K562 (cell line): ENCODE measurements around the gene PRKACG. TPM values are rescaled to one million over a fixed set of nuclear protein-coding genes. Genes with fewer than 3 reads are reported as not detected.
A peak's percentile ranks its signal among the peaks of the same experiment; 100 is the strongest.

ENCODE experiments used
- ATAC-seq: fragments of 200-7000 bp; cut with Tn5 transposase; 3 replicates; pipeline ENCODE4 v1.9.1; 2020; ENCODE audit warnings: moderate library complexity
- BruUV-seq: library from RNA; stranded (reverse); fragments of 400-500 nt; replicated peaks from 2 replicates; lab custom pipeline; 2021; lab: Mats Ljungman, UMichigan
- CTCF ChIA-PET: fragments of 300-600 bp; formaldehyde crosslinking; extraction: SDS; loops from one replicate; lab custom pipeline; 2021; ENCODE audit warnings: low intra/inter-chr PET ratio; lab: Yijun Ruan, JAX
- POLR2A ChIA-PET: fragments of 300-600, 350-650 bp; sonication (Branson Sonifier 250); formaldehyde crosslinking; extraction: SDS; loops from one replicate; lab custom pipeline; 2021; ENCODE audit warnings: antibody characterized with exemption, inconsistent platforms; lab: Yijun Ruan, JAX
- DNase-seq, 4 experiments: peaks; one replicate each; pipeline versions ENCODE4 v3.0.0 to v3.0.0-alpha.2; 2011 to 2018; ENCODE audit warnings: low spot score in 3 of 4, mixed read lengths in 3 of 4; ENCODE audit errors: extremely low read depth in 1 of 4
- FAIRE-seq: peaks from 2 replicates; lab custom pipeline; 2011; peaks lifted over from hg19 to GRCh38; lab: Jason Lieb, UNC
- H2AFZ ChIP-seq: 2 replicates; pipeline ENCODE4 v1.6.0; 2011; ENCODE audit warnings: low read depth, low read length, control low read depth, inconsistent platforms
- H3K27ac ChIP-seq: fragments of 200-600 bp; 3 replicates; pipeline ENCODE4 v1.8.0; 2011; ENCODE audit warnings: low read depth, mild to moderate bottlenecking, control low read depth, inconsistent platforms, low read length, moderate library complexity, mixed read lengths; ENCODE audit errors: extremely low read depth
- H3K27me3 ChIP-seq, 2 experiments: fragments of 300-600 bp in 1 of 2; 2 replicates in 1 of 2; 3 replicates in 1 of 2; pipeline versions ENCODE4 v1.6.0 to v1.8.0; 2011; ENCODE audit warnings: inconsistent platforms in 2 of 2, low read length in 2 of 2, mild to moderate bottlenecking in 1 of 2, mixed read lengths in 1 of 2, moderate library complexity in 1 of 2; ENCODE audit not compliant: control insufficient read depth in 2 of 2, insufficient read depth in 2 of 2
- H3K36me3 ChIP-seq: fragments of 300-600 bp; 3 replicates; pipeline ENCODE4 v1.8.0; 2011; ENCODE audit warnings: mild to moderate bottlenecking, low read length, inconsistent platforms; ENCODE audit not compliant: control insufficient read depth, insufficient read depth
- H3K4me1 ChIP-seq, 2 experiments: fragments of 200-600 bp in 1 of 2; replicated peaks in 1 of 2; 2 replicates in 1 of 2; 3 replicates in 1 of 2; pipeline versions ENCODE4 v1.5.1 to v1.8.0; 2011; ENCODE audit warnings: inconsistent platforms in 2 of 2, low read length in 2 of 2, mild to moderate bottlenecking in 1 of 2, mixed read lengths in 1 of 2, moderate library complexity in 1 of 2; ENCODE audit not compliant: control insufficient read depth in 2 of 2, insufficient read depth in 2 of 2
- H3K4me2 ChIP-seq: 2 replicates; pipeline ENCODE4 v1.6.1; 2011; ENCODE audit warnings: low read length, control low read depth, inconsistent platforms, mixed read lengths; ENCODE audit not compliant: insufficient read depth
- H3K4me3 ChIP-seq: fragments of 200-600 bp; sonication (generic), shearing (Covaris generic); 2 replicates; pipeline ENCODE4 v1.5.1; 2016; ENCODE audit warnings: control low read depth, inconsistent platforms
- H3K79me2 ChIP-seq: fragments of 200-600 bp; 3 replicates; pipeline ENCODE4 v1.8.0; 2011; ENCODE audit warnings: low read length, inconsistent platforms; ENCODE audit not compliant: control insufficient read depth, insufficient read depth
- H3K9ac ChIP-seq, 2 experiments: 2 replicates each; pipeline versions ENCODE4 v1.6.0 to v1.6.1; 2011; ENCODE audit warnings: low read depth in 2 of 2, low read length in 2 of 2, control low read depth in 1 of 2, inconsistent platforms in 1 of 2, mild to moderate bottlenecking in 1 of 2, mixed read lengths in 1 of 2; ENCODE audit not compliant: insufficient read depth in 1 of 2
- H3K9me1 ChIP-seq: one replicate; pipeline ENCODE4 v1.6.0; 2011; ENCODE audit warnings: inconsistent platforms, mild to moderate bottlenecking, low read length, moderate library complexity; ENCODE audit not compliant: control insufficient read depth, insufficient read depth
- H3K9me3 ChIP-seq: replicated peaks from 2 replicates; pipeline ENCODE4 v1.5.1; 2011; ENCODE audit warnings: low read depth, low read length, inconsistent platforms; ENCODE audit not compliant: control insufficient read depth, insufficient read depth
- H4K20me1 ChIP-seq: replicated peaks from 2 replicates; pipeline ENCODE4 v1.6.1; 2011; ENCODE audit warnings: low read length, inconsistent platforms, mixed read lengths; ENCODE audit not compliant: control insufficient read depth, insufficient read depth
- ARID1B ChIP-seq: fragments of 450-650 bp; IDR thresholded peaks from 2 replicates; pipeline ENCODE4 v1.6.1; 2016; ENCODE audit warnings: antibody characterized with exemption, mild to moderate bottlenecking, inconsistent platforms
- ARID3B ChIP-seq: fragments of 250-450 bp; sonication (Bioruptor Pico); IDR thresholded peaks from 2 replicates; pipeline ENCODE4 v1.4.0; 2020; ENCODE audit warnings: borderline replicate concordance
- C11orf30 ChIP-seq: fragments of 450-650 bp; IDR thresholded peaks from 2 replicates; pipeline ENCODE4 v1.6.1; 2016; ENCODE audit warnings: low read depth, mild to moderate bottlenecking
- CBFA2T3 ChIP-seq: fragments of 450-650 bp; IDR thresholded peaks from 2 replicates; pipeline ENCODE4 v1.6.1; 2017
- FUS ChIP-seq: fragments of 200-400 bp; formaldehyde crosslinking; optimal IDR thresholded peaks from 2 replicates; pipeline ENCODE3; 2017; ENCODE audit warnings: low read depth, low read length
- MAFF ChIP-seq: IDR thresholded peaks from 2 replicates; pipeline ENCODE4 v1.6.1; 2012; ENCODE audit warnings: low read length, improper control_type of control experiment
- MAFG ChIP-seq: fragments of 450-650 bp; conservative IDR thresholded peaks from 2 replicates; pipeline ENCODE4 v1.6.1; 2016; ENCODE audit warnings: missing genetic modification characterization, missing compliant biosample characterization
- MAFK ChIP-seq: IDR thresholded peaks from 2 replicates; pipeline ENCODE4 v1.6.1; 2011; ENCODE audit warnings: low read length, improper control_type of control experiment
- NR2C1 ChIP-seq, 2 experiments: fragments of 450-650 bp; IDR thresholded peaks; 2 replicates each; pipeline ENCODE4 v1.6.1; 2017; ENCODE audit warnings: mild to moderate bottlenecking in 2 of 2, antibody characterized with exemption in 1 of 2, inconsistent platforms in 1 of 2, missing compliant biosample characterization in 1 of 2, missing genetic modification characterization in 1 of 2
- SAP30 ChIP-seq: fragments of 200-600 bp; sonication (generic); IDR thresholded peaks from 2 replicates; pipeline ENCODE4 v1.6.1; 2012; ENCODE audit warnings: borderline replicate concordance, low read depth, mild to moderate bottlenecking, moderate library complexity, low read length, control low read depth, inconsistent platforms; ENCODE audit not compliant: insufficient read depth, poor library complexity, severe bottlenecking
- SMARCA4 ChIP-seq: fragments of 450-650 bp; IDR thresholded peaks from 2 replicates; pipeline ENCODE4 v1.6.1; 2016
- TCF3 ChIP-seq: sonication (generic); formaldehyde crosslinking; IDR thresholded peaks from 2 replicates; pipeline ENCODE4 v1.4.0; 2020; ENCODE audit warnings: mild to moderate bottlenecking, missing genetic modification reagents
- ZNF316 ChIP-seq: fragments of 450-650 bp; IDR thresholded peaks from 2 replicates; pipeline ENCODE4 v1.6.1; 2016
- WGBS: fragments of 100-300 bp; shearing (Covaris generic); methylation state at CpG from one replicate; pipeline ENCODE4 v1.1.6; 2016; ENCODE audit warnings: low coverage, mixed read lengths; ENCODE audit not compliant: insufficient coverage; ENCODE audit errors: missing lambda C conversion rate; 5-methylcytosine and 5-hydroxymethylcytosine counted together
- in situ Hi-C: fragments of 300-500 bp; cut with MboI; formaldehyde crosslinking; loops from 4 replicates; pipeline ENCODE4 v1.15.0; 2018; ENCODE audit warnings: inconsistent platforms, mixed read lengths
- intact Hi-C: fragments of 100-400 bp; cut with micrococcal nuclease; formaldehyde crosslinking; loops from 2 replicates; pipeline ENCODE4 v1.14.2; 2022
- polyA plus RNA-seq, 8 experiments: library from polyadenylated mRNA; depleted of rRNA in 4 of 8; stranded (reverse) in 5 of 8; unstranded in 3 of 8; fragments of >200 nt; fragmentation: Nextera tagmentation in 2 of 8; fragmentation: Illumina TruSeq in 1 of 8; extraction: Ambion mirVana in 2 of 8; extraction: Trizol in 1 of 8; gene quantifications; 2 replicates each; pipeline versions ENCODE4 v1.2.1 to v1.2.3, GENCODE V29; 2011 to 2014; ENCODE audit warnings: inconsistent platforms in 1 of 8, missing spikeins in 1 of 8
- total RNA-seq, 7 experiments: library from RNA; depleted of rRNA in 6 of 7; stranded (reverse); fragments of >200 nt in 6 of 7; fragmentation: Illumina TruSeq in 2 of 7; extraction: Trizol in 2 of 7; gene quantifications; 2 replicates each; pipeline versions ENCODE4 v1.2.1 to v1.2.3, GENCODE V29; 2011 to 2021; ENCODE audit warnings: low replicate concordance in 1 of 7
- TF ChIP-seq, protein P1 (sequence below), 3 experiments: IDR thresholded peaks in 2 of 3; conservative IDR thresholded peaks in 1 of 3; 2 replicates each; pipeline ENCODE4 v1.5.1; 2011 to 2012; ENCODE audit warnings: low read length in 3 of 3, mild to moderate bottlenecking in 3 of 3, control low read depth in 2 of 3, improper control_type of control experiment in 1 of 3, inconsistent platforms in 1 of 3, low read depth in 1 of 3, mixed read lengths in 1 of 3, moderate library complexity in 1 of 3; ENCODE audit not compliant: insufficient read depth in 2 of 3

PRKACG gene
- total and polyA plus RNA-seq, 9 of the 15 experiments (the other 6 are each of a cell fraction or from before 2014, with no cell fraction given): not detected

GRCh38 chr9:68969538-68969937 lies 44.4 kb downstream of the PRKACG start (continued):
- TF ChIP-seq ARID3B (CRISPR knock-in tag) (no peak), SMARCA4 (peak; percentile 38), CBFA2T3 (peak; percentile 60; the same call in 1 of the 2 replicates), TCF3 (peak; percentile 52), ARID1B (peak; percentile 60)

GRCh38 chr9:68967800-68968199 lies 46.1 kb downstream of the PRKACG start:
- no TSS peak for BruUV-seq
- in situ Hi-C loops (no loop called here), intact Hi-C loops (no loop called here)
- H3K36me3 ChIP-seq: no peaks in the 10 kb centered on the region
- TF ChIP-seq C11orf30: peak; percentile 74; the same call in 1 of the 2 replicates
- no peak for TF ChIP-seq FUS
- TF ChIP-seq NR2C1 (IDR thresholded peaks at IDR 0.05): no peak
- no peak for TF ChIP-seq NR2C1 (tag; IDR thresholded peaks at IDR 0.05)
- TF ChIP-seq MAFF: peak; percentile 54
- peak; percentile 79 for TF ChIP-seq ZNF316
- no peak for TF ChIP-seq SAP30
- TF ChIP-seq, protein P1, sequence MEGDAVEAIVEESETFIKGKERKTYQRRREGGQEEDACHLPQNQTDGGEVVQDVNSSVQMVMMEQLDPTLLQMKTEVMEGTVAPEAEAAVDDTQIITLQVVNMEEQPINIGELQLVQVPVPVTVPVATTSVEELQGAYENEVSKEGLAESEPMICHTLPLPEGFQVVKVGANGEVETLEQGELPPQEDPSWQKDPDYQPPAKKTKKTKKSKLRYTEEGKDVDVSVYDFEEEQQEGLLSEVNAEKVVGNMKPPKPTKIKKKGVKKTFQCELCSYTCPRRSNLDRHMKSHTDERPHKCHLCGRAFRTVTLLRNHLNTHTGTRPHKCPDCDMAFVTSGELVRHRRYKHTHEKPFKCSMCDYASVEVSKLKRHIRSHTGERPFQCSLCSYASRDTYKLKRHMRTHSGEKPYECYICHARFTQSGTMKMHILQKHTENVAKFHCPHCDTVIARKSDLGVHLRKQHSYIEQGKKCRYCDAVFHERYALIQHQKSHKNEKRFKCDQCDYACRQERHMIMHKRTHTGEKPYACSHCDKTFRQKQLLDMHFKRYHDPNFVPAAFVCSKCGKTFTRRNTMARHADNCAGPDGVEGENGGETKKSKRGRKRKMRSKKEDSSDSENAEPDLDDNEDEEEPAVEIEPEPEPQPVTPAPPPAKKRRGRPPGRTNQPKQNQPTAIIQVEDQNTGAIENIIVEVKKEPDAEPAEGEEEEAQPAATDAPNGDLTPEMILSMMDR (IDR thresholded peaks at IDR 0.05 in 2 of 3, conservative IDR thresholded peaks at IDR 0.05 in 1 of 3; ENCODE audit: insufficient read depth in 2 of 3, low read depth in 1 of 3, low read length in 3 of 3): no peak
- peak; percentile 56 for TF ChIP-seq MAFG
- peak; percentile 45; the same call in 1 of the 2 replicates for TF ChIP-seq MAFK
- no peak overlapping the region for H3K4me2 ChIP-seq
- WGBS: 38% methylated on average over 1 of the region's 1 CpG
- no peak for ATAC-seq
- H4K20me1 ChIP-seq: no peaks in the 10 kb centered on the region
- no peak overlapping the region for H2AFZ ChIP-seq
- H3K79me2 ChIP-seq: no peaks in the 10 kb centered on the region
- ChIA-PET CTCF (no interaction called here), POLR2A (interaction anchor here (1.2 kb wide), 1 partner anchor 8 kb away, joined by 4 read pairs; no protein-coding TSS in a partner anchor)
- no peak for FAIRE-seq
- H3K9me3 ChIP-seq: no peaks in the 10 kb centered on the region
- H3K27me3 ChIP-seq: no peaks in the 10 kb centered on the region
- DNase-seq: no peak
- no peaks in the 10 kb centered on the region for H3K9me1 ChIP-seq
- H3K27ac ChIP-seq: no peak overlapping the region
- H3K4me3 ChIP-seq: no peak overlapping the region
- H3K9ac ChIP-seq: no peak overlapping the region
- peaks cover 4 to 15% of the 10 kb centered on the region in 2 experiments for H3K4me1 ChIP-seq
